NCI-H1105 (cell line): ENCODE measurements around the gene TSHZ2.

Source experiments
- DNase-seq: peaks from one replicate; lab custom pipeline; 2025; lab: John Stamatoyannopoulos, UW

Gene TSHZ2

GRCh38 chr20:53383916-53384315 lies 411.8 kb downstream of the TSHZ2 start:
- DNase-seq, result no peak

DNA sequence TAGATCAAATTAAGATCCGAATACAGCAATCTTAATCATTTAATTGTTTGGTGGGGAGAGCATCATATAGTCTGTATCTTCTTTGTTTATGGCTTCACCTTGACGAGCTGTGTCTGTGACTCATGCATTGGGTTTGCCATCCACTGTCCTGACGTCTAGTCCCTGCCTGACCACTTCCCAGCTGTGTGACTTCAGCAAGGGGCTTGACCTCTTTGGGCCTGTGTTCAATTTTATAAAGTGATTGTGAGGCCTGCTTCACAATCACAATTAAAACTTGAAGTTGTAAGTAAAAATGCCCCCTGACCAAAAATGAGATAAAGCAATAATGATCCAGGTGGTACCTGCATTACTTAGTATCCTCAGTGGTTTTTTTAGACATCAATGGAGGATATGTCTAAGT lies 412.2 kb downstream of the TSHZ2 start:
- DNase-seq, result no peak

DNA sequence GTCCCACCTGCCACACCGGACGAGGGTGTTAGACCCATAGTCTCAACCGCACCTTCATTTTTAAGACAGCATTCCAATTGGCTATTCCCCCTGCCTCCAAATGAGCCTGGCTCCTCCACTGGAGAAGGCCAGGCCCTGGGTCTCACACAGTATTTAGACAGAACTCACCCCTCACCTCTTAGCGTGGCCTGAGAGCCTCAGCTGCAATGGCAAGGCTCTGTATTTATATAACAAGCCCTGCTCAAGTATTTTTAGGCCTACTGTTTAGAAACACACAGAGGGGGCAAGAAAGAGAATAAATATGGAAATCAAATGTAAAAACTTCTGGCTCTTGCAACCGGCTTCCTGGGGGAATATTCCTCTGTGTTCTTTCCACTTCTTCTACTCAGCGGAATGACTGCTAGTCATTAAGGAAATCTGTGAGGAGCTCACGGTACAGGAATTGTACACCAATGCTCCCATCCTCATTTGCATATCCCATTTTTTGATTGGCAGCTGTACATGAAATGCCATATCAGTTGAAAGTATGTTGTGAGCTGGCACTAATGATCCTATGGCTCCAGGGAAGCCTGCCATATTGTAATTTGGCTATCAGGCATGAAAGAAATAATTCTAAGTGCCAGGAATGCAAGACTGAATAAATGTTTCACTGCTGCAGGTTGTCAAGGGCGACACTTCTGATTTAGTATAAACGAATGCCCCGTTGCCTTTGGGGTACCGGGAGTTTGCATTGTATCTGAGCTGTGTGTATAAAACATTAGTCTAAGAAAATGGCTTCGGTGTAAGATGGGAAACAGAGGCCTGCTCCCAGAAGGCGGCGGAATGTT lies 414.0 kb downstream of the TSHZ2 start:
- no peak for DNase-seq

DNA sequence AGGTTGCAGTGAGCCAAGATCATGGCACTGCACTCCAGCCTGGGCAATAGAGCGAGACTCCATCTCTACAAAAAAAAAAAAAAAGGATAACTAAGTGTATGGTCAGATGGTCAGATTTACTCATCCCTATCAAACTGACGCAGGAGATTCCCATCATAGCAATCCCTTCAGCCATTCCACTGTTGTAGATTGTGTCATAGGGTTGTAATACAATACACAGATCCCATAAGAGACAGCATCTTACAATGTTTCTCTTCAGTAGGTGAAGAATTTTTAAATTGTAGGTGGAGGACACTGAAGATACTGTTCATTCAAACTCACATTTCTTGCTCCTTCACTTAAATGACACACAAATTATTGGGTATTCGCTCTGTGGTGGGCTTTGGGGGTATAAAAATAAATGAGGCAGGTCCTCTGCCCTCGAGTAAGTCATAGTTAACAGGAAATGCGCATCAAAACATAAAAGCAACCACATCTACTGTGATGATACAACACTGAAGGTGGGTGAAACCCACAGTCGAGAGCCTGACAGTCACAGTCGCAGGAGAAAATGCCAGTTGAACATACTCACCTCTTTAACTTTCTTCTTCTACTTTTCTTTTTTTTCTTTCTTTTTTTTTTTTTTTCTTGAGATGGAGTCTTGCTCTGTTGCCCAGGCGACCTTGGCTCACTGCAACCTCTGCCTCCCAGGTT lies 416.0 kb downstream of the TSHZ2 start:
- DNase-seq, result no peak

DNA sequence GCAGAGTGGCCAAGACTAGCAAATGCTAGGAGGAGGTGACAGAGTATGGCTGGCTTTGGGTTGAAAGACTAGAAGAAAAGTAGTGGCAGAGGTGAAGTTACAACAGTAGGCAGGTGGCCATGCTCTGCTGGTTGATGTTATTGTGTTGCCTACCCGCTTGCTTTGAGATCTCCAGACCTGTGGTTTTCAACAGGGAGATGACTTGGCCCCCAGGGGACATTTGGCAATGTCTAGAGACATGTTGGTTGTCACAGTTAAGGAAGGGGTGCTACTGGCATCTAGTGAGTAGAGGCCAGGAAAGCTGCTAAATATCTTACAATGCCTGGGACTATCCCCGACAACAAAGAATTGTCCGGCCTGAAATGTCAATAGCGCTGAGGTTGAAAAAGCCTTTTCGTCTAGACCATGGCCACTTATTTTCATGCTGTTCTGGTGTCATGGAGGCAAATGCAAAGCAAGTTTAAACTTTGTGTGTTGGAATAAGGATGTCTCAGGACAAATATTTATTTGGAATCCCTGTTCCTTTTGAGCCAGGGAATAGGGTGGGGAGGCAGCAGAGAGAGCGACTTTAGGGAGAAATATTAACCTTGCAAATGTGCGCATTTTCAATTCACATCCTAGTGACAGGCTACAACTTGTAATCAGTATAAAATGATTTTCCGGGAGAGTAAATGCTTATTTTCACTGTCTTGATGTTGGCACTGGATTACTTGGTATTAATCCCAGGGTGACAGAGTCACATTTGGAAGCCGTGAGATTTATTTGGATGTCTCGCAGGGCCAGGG lies 417.6 kb downstream of the TSHZ2 start:
- no peak for DNase-seq

DNA sequence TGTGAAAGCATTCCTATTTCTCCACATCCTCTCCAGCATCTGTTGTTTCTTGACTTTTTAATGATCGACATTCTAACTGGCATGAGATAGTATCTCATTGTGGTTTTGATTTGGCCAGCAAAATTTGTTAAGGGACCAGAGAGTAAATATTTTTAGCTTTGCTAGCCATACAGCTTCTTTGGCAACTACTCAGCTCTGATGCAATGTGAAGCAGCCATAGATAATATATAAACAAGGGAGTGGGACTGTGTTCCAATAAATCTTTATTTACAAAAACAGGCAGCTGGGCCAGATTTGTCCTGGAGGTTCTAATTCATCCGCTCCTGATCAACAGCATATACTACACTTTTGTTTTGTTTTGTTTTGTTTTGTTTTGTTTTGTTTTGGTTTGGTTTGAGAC lies 418.6 kb downstream of the TSHZ2 start:
- no peak for DNase-seq

DNA sequence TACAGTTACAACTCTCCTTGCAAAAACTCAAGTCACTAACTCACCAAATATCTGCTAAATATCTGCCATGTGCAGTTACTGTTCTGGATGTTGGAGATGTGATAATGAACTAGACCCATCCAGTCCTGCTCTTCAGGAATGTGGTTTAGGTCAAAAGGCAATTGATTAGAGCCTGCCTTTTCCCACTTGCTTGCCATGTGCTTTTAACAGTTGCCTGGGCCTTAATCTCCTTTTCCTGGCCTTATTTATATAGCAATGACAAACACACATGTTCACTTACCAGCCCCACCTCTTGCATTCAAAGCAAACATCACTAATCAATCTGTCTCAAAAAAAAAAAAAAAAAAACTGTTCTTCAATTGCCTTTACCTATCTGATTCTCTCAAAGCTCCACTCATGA lies 422.3 kb downstream of the TSHZ2 start:
- DNase-seq, result no peak

- no peak for DNase-seq
These were observed 423.2 kb downstream of the TSHZ2 start for GRCh38 chr20:53395188-53395923.

DNA sequence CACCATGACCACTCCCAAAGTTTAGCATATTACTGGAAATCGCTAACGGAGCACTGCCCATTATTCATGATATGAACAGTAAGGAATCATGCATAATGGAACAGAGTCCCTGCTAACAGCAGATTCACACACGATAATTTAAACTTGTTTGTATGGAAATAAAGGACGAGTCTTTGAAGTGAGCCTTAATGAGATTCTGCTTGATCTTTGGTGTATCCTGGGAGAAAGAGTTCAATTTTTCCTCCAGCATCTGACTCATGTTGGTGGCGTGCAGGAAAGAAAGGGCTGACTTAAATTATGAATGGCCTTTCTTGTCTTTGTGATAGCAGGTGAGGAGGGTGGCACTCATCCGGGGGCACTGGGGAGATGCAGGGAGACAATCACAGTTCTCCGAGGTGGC lies 426.9 kb downstream of the TSHZ2 start:
- DNase-seq, result no peak

DNA sequence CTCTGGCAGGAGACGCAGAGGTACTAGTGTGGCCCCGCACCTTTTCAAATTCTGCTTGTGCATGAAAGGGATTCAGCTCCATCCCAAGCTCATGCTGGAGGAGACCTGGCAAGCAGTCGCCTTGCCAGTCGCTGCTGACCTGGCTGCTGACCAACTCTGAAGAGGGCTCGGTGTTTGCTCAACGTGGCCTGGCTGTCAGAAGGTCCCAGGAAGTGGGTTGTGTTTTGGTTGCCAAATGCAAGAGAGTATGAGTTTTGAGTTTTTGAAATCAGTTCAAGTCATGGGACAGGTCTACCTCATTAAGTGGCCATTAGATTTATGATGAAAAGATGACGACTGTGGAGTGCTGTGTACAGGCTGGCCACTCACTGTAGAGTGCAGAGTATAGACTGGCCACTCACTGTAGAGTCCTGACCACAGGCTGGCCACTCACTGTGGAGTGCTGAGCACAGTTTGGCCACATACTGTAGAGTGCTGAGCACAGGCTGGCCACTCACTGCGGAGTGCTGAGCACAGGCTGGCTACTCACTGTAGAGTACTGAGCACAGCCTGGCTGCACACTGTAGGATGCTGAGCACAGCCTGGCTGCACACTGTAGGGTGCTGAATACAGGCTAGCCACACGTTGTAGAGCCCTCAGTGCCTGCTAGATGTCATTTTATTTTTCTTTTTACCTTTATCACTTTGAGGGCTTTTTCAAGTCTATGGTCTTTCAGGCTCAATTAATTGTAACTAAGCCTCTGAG lies 427.6 kb downstream of the TSHZ2 start:
- peak; percentile 6 for DNase-seq

DNA sequence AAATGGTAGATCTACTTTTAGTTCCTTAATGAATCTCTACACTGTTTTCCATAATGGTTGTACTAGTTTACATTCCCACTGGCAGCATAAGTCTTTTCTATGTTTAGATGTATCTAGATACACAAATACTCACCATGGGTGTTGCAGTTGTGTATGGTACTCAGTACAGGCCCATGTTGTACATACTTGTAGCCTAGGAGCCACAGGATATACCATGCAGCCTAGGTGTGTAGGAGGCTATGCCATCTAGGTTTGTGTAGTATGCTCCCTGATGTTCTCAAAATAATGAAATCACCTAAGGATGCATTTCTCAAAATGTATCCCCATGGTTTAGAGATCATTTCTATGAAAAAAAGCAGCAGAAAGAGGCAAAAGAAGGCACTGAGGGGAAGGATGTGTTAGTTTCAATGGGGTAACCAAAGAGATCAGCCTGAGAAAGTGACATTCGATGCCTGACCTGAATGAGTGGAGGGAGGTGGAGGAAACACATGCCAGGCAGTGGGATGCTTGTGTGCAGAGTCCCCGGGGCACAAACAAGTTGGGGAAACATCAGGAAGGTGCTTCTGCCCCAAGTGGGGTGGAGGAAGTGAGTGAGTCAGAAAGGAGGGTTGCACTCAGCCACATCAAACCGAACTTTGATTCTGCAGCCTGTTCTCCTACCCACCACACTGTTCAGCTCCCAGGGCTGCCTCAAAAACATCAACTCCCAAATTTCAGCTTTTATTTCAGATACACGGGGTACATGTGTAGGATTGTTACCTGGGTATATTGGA lies 430.3 kb downstream of the TSHZ2 start:
- no peak for DNase-seq

- DNase-seq, result no peak
These were observed 430.9 kb downstream of the TSHZ2 start for GRCh38 chr20:53403029-53403428.

DNA sequence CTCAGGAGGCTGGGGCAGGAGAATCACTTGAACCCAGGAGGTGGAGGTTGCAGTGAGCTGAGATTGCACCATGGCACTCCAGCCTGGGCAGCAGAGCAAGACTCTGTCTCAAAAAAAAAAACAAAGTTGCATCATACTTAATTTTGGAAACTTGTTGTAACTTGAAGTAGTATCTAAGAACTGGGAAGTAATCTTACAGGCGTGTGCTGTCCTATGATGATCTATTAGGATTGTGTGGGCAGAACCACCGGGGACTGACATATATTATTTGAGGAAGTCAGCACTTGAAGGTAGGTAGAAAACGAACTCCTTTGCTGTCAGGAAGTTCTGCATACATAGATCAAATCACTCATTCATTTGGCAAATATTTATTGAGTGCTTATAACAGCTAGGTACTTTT lies 433.0 kb downstream of the TSHZ2 start:
- DNase-seq, result no peak

DNA sequence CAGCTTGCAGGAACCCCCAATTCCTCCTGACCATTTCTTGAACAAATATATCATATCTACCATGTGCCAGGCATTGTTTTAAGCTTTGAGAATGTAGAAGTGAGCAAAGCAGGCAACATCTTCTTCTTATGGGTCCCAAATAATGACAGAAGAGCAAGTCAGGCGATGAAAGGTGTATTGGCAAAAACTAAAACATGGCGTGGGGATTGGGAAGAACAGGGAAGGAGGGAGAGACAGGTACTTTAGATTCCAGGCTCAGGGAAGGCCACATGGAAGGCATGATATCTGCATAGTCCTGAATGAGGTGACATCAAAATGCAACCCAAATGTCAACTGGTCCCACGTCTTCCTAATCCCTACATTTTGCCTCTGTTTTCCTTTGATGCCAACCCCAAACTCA lies 434.4 kb downstream of the TSHZ2 start:
- DNase-seq, result no peak

DNA sequence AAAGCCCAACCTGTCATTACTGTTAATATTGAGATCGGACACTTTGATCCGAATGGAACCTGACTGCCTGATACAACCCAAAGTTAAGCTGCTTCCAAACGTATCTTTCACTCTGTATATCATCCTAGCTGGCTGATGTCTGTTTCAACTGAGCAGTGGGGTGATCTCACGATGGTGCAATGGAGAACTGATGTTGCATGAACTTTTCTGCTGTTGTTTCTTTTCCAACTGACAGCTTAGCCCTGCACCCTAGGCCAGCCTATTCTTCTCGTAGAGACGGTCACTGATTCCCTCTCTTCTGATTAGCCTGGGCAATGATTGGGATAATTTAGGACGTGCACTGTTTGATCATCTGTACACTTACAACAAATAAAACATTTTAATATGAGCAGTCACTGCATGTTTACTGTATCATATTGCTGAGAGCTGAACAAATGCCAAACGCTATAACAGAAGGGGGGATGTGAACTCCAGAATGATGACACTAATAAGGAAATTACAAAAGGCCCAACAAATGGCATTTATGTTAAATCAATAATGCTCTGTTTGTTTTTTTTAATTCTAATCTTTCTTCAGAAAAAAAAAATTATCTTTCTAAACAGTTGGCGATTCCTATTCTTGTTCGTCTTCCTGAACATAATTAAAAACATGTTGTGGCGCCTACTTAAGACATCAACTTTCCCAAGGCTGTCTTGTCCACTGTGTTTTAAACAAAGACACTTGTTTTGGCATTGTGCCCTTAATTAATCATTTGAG lies 436.7 kb downstream of the TSHZ2 start:
- DNase-seq, result no peak

- DNase-seq, result no peak
These were observed 437.2 kb downstream of the TSHZ2 start for GRCh38 chr20:53409447-53409717.

DNA sequence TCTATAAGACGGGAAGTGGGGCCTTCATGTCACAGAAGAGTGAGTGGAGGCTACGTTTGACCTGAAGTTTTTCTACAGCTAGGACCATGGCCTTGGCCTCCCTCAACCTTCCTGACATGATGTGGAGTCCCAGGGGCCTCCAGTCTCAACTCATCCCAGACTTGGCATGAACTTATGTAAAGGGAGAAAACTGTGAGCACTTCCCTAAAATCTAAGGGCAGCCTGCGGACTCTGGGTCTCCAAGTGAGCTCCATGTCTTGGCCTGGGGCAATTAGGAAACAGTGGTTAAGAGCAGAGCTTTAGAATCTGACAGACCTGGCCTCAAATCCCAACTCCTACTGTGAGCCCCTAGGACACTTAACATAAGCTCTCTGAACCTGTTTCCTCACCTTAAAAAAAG lies 439.0 kb downstream of the TSHZ2 start:
- DNase-seq, result no peak

DNA sequence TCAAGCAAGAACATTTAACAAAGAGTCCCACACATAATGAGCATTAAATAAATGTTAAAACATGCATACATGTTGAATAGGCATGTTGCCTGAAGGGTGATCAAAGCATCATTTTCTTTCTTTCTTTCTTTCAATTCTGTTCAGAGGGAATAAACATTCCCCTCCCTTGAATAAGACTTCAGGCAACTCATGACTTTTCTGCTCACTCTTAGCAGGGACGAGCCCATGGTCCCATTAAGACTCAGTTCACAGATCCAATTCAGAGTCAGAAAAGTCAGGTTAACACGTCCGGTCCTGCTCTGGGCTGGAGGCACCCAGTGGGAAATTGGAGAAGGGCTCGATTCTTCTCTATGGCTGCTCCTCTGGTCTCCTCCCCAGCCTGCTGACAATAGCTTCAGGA lies 439.7 kb downstream of the TSHZ2 start:
- DNase-seq, result no peak

- DNase-seq, result no peak
These were observed 440.5 kb downstream of the TSHZ2 start for GRCh38 chr20:53412577-53413185.

- DNase-seq, result no peak
These were observed 441.1 kb downstream of the TSHZ2 start for GRCh38 chr20:53413186-53413631.
